Lower leg skin (tissue), 3 donors: ENCODE results near the gene RRAGD.

Experiments
- CTCF ChIP-seq, 3 donors: fragments of 450-650 bp; IDR thresholded peaks; one replicate each; pipeline ENCODE4 v1.5.1; 2016; ENCODE audit warnings: antibody characterized with exemption in 3 of 3, mild to moderate bottlenecking in 3 of 3, moderate library complexity in 2 of 3
- POLR2A ChIP-seq, 2 donors: fragments of 450-650 bp; IDR thresholded peaks; one replicate each; pipeline ENCODE4 v1.6.1; 2016 to 2017; ENCODE audit warnings: antibody characterized with exemption in 2 of 2, mild to moderate bottlenecking in 1 of 2, moderate library complexity in 1 of 2

- no peak for TF ChIP-seq POLR2A (IDR thresholded peaks at IDR 0.05)
- no peak for TF ChIP-seq CTCF (IDR thresholded peaks at IDR 0.05)
Observed at GRCh38 chr6:89379281-89379680, 32.8 kb downstream of the RRAGD start.
